MM.1S (cell line): ENCODE measurements around the gene VGF.

Experiments used
- CTCF ChIP-seq: fragments of 300-600 bp; sonication (generic); IDR thresholded peaks from 2 replicates; pipeline ENCODE4 v1.5.1; 2016; ENCODE audit warnings: antibody characterized with exemption, low read length, mixed read lengths
- EZH2 ChIP-seq: fragments of 300-600 bp; sonication (generic); optimal IDR thresholded peaks from 2 replicates; pipeline ENCODE3; 2017; ENCODE audit warnings: low read depth, mild to moderate bottlenecking, antibody characterized with exemption, low read length, mixed read lengths

DNA sequence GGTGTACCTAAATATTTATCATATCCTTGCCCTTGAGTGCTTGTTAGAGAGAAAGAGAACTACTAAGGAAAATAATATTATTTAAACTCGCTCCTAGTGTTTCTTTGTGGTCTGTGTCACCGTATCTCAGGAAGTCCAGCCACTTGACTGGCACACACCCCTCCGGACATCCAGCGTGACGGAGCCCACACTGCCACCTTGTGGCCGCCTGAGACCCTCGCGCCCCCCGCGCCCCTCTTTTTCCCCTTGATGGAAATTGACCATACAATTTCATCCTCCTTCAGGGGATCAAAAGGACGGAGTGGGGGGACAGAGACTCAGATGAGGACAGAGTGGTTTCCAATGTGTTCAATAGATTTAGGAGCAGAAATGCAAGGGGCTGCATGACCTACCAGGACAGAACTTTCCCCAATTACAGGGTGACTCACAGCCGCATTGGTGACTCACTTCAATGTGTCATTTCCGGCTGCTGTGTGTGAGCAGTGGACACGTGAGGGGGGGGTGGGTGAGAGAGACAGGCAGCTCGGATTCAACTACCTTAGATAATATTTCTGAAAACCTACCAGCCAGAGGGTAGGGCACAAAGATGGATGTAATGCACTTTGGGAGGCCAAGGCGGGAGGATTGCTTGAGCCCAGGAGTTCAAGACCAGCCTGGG is 27.0 kb downstream of the VGF start:
- TF ChIP-seq CTCF: peak; percentile 76
- TF ChIP-seq EZH2: no peak
